ENCODE measurements around the gene SLC8A2. TPM values are rescaled to one million over a fixed set of nuclear protein-coding genes. Genes with fewer than 3 reads are reported as not detected.

SLC8A2 gene
- total and polyA plus RNA-seq, 9 donors = 0.07 to 1.3 (median 0.39) TPM; not detected in 3

DNA sequence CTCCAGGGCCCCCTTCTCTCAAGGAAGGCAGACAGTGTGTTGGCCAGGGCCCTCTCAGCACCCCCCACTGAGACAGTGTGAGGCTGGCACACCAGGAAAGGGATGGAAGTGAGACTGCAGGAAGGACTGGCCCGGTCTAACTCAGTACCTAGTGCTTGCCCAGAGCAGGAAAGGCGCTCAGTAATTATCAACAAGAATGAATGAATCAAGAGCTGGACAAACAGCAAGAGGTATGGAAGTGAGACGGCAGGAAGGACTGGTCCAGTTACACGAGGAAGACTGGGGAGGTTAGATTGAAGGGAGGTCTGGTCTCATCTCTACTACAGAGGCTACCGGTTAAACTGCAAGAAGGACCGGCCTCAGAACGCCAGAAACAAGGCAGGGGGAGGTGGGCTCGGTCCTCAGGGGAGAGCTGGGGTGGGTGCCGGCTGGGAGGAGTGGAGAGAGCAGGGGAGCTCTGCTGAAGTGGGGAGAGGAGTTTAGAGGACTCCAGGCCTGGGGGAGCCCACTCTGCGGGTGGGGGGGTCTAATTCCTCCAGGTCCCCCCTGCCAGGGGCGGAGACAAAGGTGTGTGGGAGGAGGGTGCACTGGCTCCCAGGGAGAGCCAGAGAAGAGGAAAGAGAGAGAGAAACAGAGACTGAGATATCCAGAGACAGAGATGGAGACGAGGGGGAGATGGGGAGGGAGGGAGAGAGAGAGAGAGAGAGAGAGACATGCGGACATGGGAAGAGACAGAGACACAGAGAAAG lies 1.1 kb downstream of the SLC8A2 start:
- WGBS, 3 donors = 22 to 25% (median 24%) methylated on average over 13 of the region's 13 CpGs
- Histone ChIP-seq H3K4me1 (ENCODE audit: insufficient read depth) (no peaks in the 10 kb centered on the region), H3K9me3 (no peaks in the 10 kb centered on the region), H3K27me3 (peaks cover 2% of the 10 kb centered on the region), H3K27ac (no peak overlapping the region), H3K4me3 (peak overlapping the region; percentile 35), H3K36me3 (no peaks in the 10 kb centered on the region)
- no peak for DNase-seq
- intact Hi-C loops (cut with DNase I) = no loop called here
- no peak for TF ChIP-seq EP300 (IDR thresholded peaks at IDR 0.05)
- TF ChIP-seq POLR2A (IDR thresholded peaks at IDR 0.05) = no peak
- no peak for TF ChIP-seq CTCF (IDR thresholded peaks at IDR 0.05)

GRCh38 chr19:47469719-47470118 lies 2.0 kb downstream of the SLC8A2 start:
- no peak for DNase-seq
- Histone ChIP-seq H3K36me3 (no peaks in the 10 kb centered on the region), H3K4me1 (ENCODE audit: insufficient read depth) (no peaks in the 10 kb centered on the region), H3K4me3 (no peak overlapping the region), H3K27me3 (peaks cover 2% of the 10 kb centered on the region), H3K9me3 (no peaks in the 10 kb centered on the region), H3K27ac (no peak overlapping the region)
- intact Hi-C loops (cut with DNase I) = no loop called here
- TF ChIP-seq EP300 (IDR thresholded peaks at IDR 0.05) = no peak
- no peak for TF ChIP-seq CTCF (IDR thresholded peaks at IDR 0.05)
- WGBS, 3 donors = 3 to 13% (median 5%) methylated on average over 12 of the region's 12 CpGs

DNA sequence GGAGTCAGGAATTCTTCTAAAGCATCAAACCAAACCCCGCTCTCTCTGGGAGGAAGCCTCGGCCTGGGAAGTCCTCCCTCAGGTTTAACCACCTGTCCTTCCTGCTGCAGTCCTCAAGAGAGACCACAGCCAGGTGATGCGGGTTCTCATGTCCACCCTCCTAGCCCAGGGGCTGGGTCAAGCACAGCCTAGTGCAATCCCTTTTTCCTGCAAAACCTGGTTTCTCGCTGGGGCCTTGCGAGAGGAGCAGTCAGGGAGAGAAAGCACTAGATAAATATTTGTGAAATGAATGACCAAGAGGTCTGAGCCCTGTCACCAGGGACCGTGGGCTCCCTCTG lies 2.4 kb downstream of the SLC8A2 start:
- no peaks in the 10 kb centered on the region for H3K9me3 ChIP-seq
- H3K36me3 ChIP-seq = no peaks in the 10 kb centered on the region
- no peak overlapping the region for H3K4me3 ChIP-seq
- intact Hi-C loops (cut with DNase I) = no loop called here
- TF ChIP-seq EP300 (IDR thresholded peaks at IDR 0.05) (no peak), CTCF (IDR thresholded peaks at IDR 0.05) (no peak), POLR2A (IDR thresholded peaks at IDR 0.05) (no peak)
- no peak overlapping the region for H3K27ac ChIP-seq
- no peak for DNase-seq
- no peaks in the 10 kb centered on the region for H3K4me1 ChIP-seq (ENCODE audit: insufficient read depth)
- peaks cover 2% of the 10 kb centered on the region for H3K27me3 ChIP-seq
- 4 to 8% (median 8%) methylated on average over 6 of the region's 6 CpGs for WGBS, 3 donors

DNA sequence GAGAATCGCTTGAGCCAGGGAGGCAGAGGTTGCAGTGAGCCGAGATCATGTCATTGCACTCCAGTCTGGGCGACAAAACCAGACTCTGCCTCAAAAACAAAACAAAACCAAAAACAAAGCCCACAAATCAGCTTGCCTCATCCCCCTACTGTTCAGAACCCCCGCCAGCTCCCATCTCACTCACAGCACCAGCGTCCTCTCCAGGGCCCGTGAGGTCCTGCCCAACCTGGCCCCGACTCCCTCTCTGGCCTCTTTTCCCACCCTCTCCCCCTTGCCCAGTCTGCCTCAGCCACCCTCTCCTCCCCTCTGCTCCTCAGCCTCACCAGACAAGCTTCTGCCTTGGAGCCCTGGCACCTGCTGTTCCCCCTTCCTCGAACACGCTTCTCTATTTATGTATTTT lies 3.8 kb downstream of the SLC8A2 start:
- no peaks in the 10 kb centered on the region for H3K9me3 ChIP-seq
- H3K27me3 ChIP-seq = peaks cover 2% of the 10 kb centered on the region
- intact Hi-C loops (cut with DNase I) = no loop called here
- no peak overlapping the region for H3K27ac ChIP-seq
- no peak for TF ChIP-seq POLR2A (IDR thresholded peaks at IDR 0.05)
- TF ChIP-seq CTCF (IDR thresholded peaks at IDR 0.05) = no peak
- TF ChIP-seq EP300 (IDR thresholded peaks at IDR 0.05) = no peak
- no peak overlapping the region for H3K4me3 ChIP-seq
- no peaks in the 10 kb centered on the region for H3K4me1 ChIP-seq (ENCODE audit: insufficient read depth)
- 21 to 30% (median 21%) methylated on average over 9 of the region's 9 CpGs for WGBS, 3 donors
- no peaks in the 10 kb centered on the region for H3K36me3 ChIP-seq
- DNase-seq = no peak

Data from ovary (tissue), 9 donors.